GM23248 (cell line): Measurements from ENCODE around the gene IFI27L1. TPM values are rescaled to one million over a fixed set of nuclear protein-coding genes. Genes with fewer than 3 reads are reported as not detected.
A peak's percentile ranks its signal among the peaks of the same experiment; 100 is the strongest.

ENCODE experiments used
- DNase-seq: peaks from one replicate; pipeline ENCODE4 v3.0.0-alpha.2; 2015
- H2AFZ ChIP-seq: fragments of 200-600 bp; sonication (generic); 2 replicates; pipeline ENCODE4 v1.6.1; 2016; ENCODE audit warnings: antibody characterized with exemption
- H3F3A ChIP-seq: fragments of 200-600 bp; sonication (generic); 2 replicates; pipeline ENCODE4 v1.6.1; 2016; ENCODE audit warnings: mild to moderate bottlenecking, antibody characterized with exemption, mixed run types; ENCODE audit not compliant: insufficient read depth
- H3K27ac ChIP-seq: fragments of 200-600 bp; sonication (generic); 2 replicates; pipeline ENCODE4 v1.5.1; 2016; ENCODE audit warnings: mild to moderate bottlenecking
- H3K27me3 ChIP-seq: fragments of 200-600 bp; sonication (generic); replicated peaks from 2 replicates; pipeline ENCODE4 v1.6.1; 2016; ENCODE audit warnings: mild to moderate bottlenecking; ENCODE audit not compliant: insufficient read depth
- H3K36me3 ChIP-seq: fragments of 200-600 bp; sonication (generic); 2 replicates; pipeline ENCODE4 v1.6.1; 2016; ENCODE audit warnings: low read depth, mild to moderate bottlenecking
- H3K4me1 ChIP-seq: fragments of 200-600 bp; sonication (generic); 2 replicates; pipeline ENCODE4 v1.6.1; 2016; ENCODE audit warnings: mild to moderate bottlenecking; ENCODE audit not compliant: insufficient read depth
- H3K4me2 ChIP-seq: fragments of 200-600 bp; sonication (generic); one replicate; pipeline ENCODE4 v1.6.1; 2016; ENCODE audit warnings: mild to moderate bottlenecking; ENCODE audit not compliant: unreplicated experiment
- H3K4me3 ChIP-seq: fragments of 200-600 bp; sonication (generic); 2 replicates; pipeline ENCODE4 v1.5.1; 2016; ENCODE audit warnings: mild to moderate bottlenecking
- H3K79me2 ChIP-seq: fragments of 200-600 bp; sonication (generic); 2 replicates; pipeline ENCODE4 v1.6.1; 2016; ENCODE audit warnings: mild to moderate bottlenecking; ENCODE audit not compliant: insufficient read depth
- H3K9ac ChIP-seq: fragments of 200-600 bp; sonication (generic); 2 replicates; pipeline ENCODE4 v1.6.1; 2016; ENCODE audit warnings: mild to moderate bottlenecking
- H3K9me2 ChIP-seq: fragments of 200-600 bp; sonication (generic); 2 replicates; pipeline ENCODE4 v1.6.1; 2016; ENCODE audit warnings: mixed run types, mild to moderate bottlenecking, moderate library complexity; ENCODE audit not compliant: insufficient read depth
- H3K9me3 ChIP-seq: fragments of 200-600 bp; sonication (generic); one replicate; pipeline ENCODE4 v1.6.1; 2017; ENCODE audit warnings: low read depth
- H4K20me1 ChIP-seq: fragments of 200-600 bp; sonication (generic); 2 replicates; pipeline ENCODE4 v1.6.0; 2016; ENCODE audit not compliant: insufficient read depth
- EZH2 ChIP-seq: fragments of 200-600 bp; sonication (generic); IDR thresholded peaks from 2 replicates; pipeline ENCODE4 v1.6.1; 2018; ENCODE audit warnings: antibody characterized with exemption, mild to moderate bottlenecking; ENCODE audit not compliant: insufficient read depth, poor library complexity, severe bottlenecking
- EZH2phosphoT487 ChIP-seq: fragments of 200-600 bp; sonication (generic); IDR thresholded peaks from 2 replicates; pipeline ENCODE4 v1.6.1; 2018; ENCODE audit warnings: antibody characterized with exemption, moderate library complexity, mild to moderate bottlenecking, low read depth; ENCODE audit not compliant: insufficient read depth
- WGBS, 2 experiments: methylation state at CpG; one replicate each; pipeline ENCODE4 v1.1.6; 2015 to 2017; ENCODE audit warnings: low lambda C conversion rate in 2 of 2, low coverage in 1 of 2; ENCODE audit errors: missing lambda C conversion rate in 2 of 2; 5-methylcytosine and 5-hydroxymethylcytosine counted together
- in situ Hi-C: fragments of 300-500 bp; cut with MboI; formaldehyde crosslinking; loops from 2 replicates; pipeline ENCODE4 v1.15.0; 2020
- polyA plus RNA-seq: library from polyadenylated mRNA; unstranded; fragments of >200 nt; fragmentation: Nextera tagmentation; extraction: Ambion mirVana; gene quantifications from 2 replicates; pipeline ENCODE4 v1.2.1, GENCODE V29; 2016
- total RNA-seq: library from RNA; depleted of rRNA; stranded (reverse); fragments of >200 nt; shearing (Covaris generic); gene quantifications from 2 replicates; pipeline ENCODE4 v1.2.3, GENCODE V29; 2014

Gene IFI27L1
- total and polyA plus RNA-seq, 2 experiments from 2014 or later, result 13.5 to 32.6 TPM

DNA sequence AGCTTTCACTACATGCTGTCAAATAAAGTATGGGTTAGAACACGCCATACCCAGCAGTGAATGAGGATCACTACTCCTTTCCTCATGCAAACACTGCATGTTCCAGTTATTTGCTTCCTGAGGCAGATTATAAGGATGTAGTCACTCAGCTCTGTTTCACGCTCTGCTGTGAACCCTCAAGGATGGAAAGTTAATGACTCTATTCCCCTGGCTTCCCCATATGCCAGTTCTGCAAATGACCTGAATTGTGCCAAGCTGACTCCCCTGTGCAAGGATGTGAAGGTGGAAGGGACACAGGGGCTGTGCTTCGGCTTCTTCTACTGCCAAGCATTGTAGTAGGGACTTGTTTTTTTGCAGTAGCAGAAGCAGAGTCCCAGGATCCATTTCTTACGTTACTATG lies 6.8 kb downstream of the IFI27L1 start:
- Histone ChIP-seq H3K4me1 (peaks cover 17% of the 10 kb centered on the region), H3K9ac (no peak overlapping the region), H3K27me3 (no peaks in the 10 kb centered on the region), H2AFZ (no peak overlapping the region), H3K4me2 (no peak overlapping the region), H3K36me3 (no peaks in the 10 kb centered on the region), H3K79me2 (peaks cover 10% of the 10 kb centered on the region), H3K4me3 (no peak overlapping the region), H3F3A (peaks cover 15% of the 10 kb centered on the region), H4K20me1 (no peaks in the 10 kb centered on the region), H3K9me3 (no peaks in the 10 kb centered on the region), H3K27ac (no peak overlapping the region), H3K9me2 (no peaks in the 10 kb centered on the region)
- TF ChIP-seq EZH2phosphoT487, result no peak
- 76 to 80% methylated on average over 4 of the region's 4 CpGs for WGBS, 2 experiments
- in situ Hi-C loops, result no loop called here
- no peak for DNase-seq

DNA sequence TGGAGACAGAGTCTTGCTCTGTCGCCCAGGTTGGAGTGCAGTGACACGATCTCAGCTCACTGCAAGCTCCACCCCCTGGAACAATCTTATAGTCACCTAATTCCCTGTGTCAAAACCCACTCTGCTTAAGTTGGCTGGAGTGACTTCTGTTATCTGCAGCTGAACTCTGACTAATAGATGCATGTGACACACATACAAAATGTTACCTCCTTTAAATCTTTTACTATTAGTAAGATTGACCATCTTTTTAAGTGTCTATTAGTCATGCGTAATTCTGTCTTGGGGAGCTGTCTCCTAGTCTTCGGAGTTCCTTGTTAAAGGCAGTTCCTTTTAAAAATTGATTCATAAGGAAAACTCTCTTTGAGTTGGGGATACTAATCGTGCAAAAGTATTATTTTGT lies 7.4 kb downstream of the IFI27L1 start:
- TF ChIP-seq EZH2phosphoT487 (no peak), EZH2 (no peak)
- no peaks in the 10 kb centered on the region for H3K9me2 ChIP-seq
- DNase-seq, result peak; percentile 72
- H3K79me2 ChIP-seq, result peaks cover 4% of the 10 kb centered on the region; the same call in 1 of the 2 replicates
- no peaks in the 10 kb centered on the region for H3K9me3 ChIP-seq
- peaks cover 17% of the 10 kb centered on the region for H3K4me1 ChIP-seq
- H3K36me3 ChIP-seq, result no peaks in the 10 kb centered on the region
- no peak overlapping the region for H3K9ac ChIP-seq
- H4K20me1 ChIP-seq, result no peaks in the 10 kb centered on the region
- in situ Hi-C loops, result no loop called here
- H3K4me2 ChIP-seq, result peak overlapping the region; percentile 10
- no peak overlapping the region for H3K4me3 ChIP-seq
- no peak overlapping the region for H2AFZ ChIP-seq
- peaks cover 15% of the 10 kb centered on the region for H3F3A ChIP-seq
- H3K27ac ChIP-seq, result no peak overlapping the region
- 57 to 65% methylated on average over 5 of the region's 5 CpGs for WGBS, 2 experiments
- H3K27me3 ChIP-seq, result no peaks in the 10 kb centered on the region

DNA sequence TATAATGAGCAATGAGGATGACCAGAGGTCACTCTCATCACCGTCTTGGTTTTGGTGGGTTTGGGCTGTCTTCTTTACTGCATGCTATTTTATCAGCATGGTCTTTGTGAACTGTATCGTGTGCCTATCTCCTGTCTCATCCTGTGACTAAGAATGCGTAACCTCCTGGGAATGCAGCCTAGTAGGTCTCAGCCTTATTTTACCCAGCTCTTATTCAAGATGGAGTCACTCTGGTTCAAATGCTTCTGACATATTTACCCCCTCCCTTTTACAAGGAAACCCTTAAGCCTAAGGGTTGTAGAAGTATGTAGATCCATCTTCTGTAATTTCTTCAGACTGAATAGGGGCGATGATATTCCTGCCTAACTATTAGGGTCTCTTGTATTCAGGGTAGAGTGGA lies 8.4 kb downstream of the IFI27L1 start:
- no peak overlapping the region for H2AFZ ChIP-seq
- H3K36me3 ChIP-seq, result no peaks in the 10 kb centered on the region
- no peaks in the 10 kb centered on the region for H3K9me3 ChIP-seq
- H3K9me2 ChIP-seq, result no peaks in the 10 kb centered on the region
- no peak for TF ChIP-seq EZH2
- TF ChIP-seq EZH2phosphoT487, result no peak
- H3K4me1 ChIP-seq, result peaks cover 17% of the 10 kb centered on the region
- no peaks in the 10 kb centered on the region for H3K79me2 ChIP-seq
- in situ Hi-C loops, result no loop called here
- peaks cover 15% of the 10 kb centered on the region for H3F3A ChIP-seq
- DNase-seq, result no peak
- no peak overlapping the region for H3K9ac ChIP-seq
- no peak overlapping the region for H3K27ac ChIP-seq
- no peaks in the 10 kb centered on the region for H3K27me3 ChIP-seq
- 45 to 51% methylated on average over 4 of the region's 4 CpGs for WGBS, 2 experiments
- H4K20me1 ChIP-seq, result no peaks in the 10 kb centered on the region
- H3K4me2 ChIP-seq, result no peak overlapping the region
- no peak overlapping the region for H3K4me3 ChIP-seq

DNA sequence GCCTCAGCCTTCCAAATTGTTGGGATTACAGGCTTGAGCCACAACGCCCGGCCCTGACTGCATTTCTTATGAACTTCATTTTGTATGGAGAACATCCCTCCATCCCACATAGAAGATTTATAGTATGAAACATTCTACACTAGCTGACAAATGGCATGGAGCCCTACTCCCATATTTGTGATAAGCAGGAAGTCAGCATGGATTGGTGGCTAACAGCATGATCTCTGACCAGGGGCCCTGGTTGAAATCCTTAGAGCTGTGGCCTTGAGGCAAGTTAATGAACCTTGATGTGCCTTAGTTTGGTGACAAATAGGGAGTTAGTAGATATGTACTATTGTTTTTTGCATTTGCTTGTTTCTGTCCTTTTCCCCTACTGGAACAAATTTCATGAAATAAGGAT lies 12.3 kb downstream of the IFI27L1 start:
- Histone ChIP-seq H3K4me3 (no peak overlapping the region), H2AFZ (no peak overlapping the region), H3K4me2 (no peak overlapping the region), H3K27ac (no peak overlapping the region), H3K79me2 (no peaks in the 10 kb centered on the region), H3K36me3 (no peaks in the 10 kb centered on the region), H3F3A (peaks cover 16% of the 10 kb centered on the region), H3K27me3 (no peaks in the 10 kb centered on the region), H3K9me3 (no peaks in the 10 kb centered on the region), H3K9ac (no peak overlapping the region), H4K20me1 (no peaks in the 10 kb centered on the region), H3K4me1 (peaks cover 16% of the 10 kb centered on the region), H3K9me2 (no peaks in the 10 kb centered on the region)
- TF ChIP-seq EZH2, result no peak
- no peak for TF ChIP-seq EZH2phosphoT487
- WGBS, 2 experiments, result 95 to 100% methylated on average over 2 of the region's 2 CpGs
- no peak for DNase-seq
- in situ Hi-C loops, result no loop called here

DNA sequence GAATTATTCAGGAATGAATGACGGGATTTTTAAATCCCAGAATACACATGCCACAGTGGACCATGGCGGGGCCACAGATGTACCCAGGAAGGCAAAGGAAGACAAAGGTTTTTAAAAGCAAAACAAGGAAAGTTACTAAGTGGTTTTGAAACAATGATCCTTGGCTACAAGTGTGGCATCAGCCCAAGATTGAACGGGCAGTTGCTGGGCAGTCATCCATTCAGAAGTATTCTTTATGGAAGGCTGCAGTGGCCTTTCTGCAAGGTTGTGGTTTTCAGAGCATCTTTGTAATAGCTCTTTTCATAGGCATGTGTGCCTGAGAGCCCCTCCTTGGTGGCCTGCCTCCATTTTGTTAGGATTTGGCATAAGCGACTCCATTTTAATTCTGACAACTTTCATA lies 16.0 kb downstream of the IFI27L1 start:
- H3K36me3 ChIP-seq, result no peaks in the 10 kb centered on the region
- no peak overlapping the region for H3K9ac ChIP-seq
- H3K27me3 ChIP-seq, result no peaks in the 10 kb centered on the region
- no peaks in the 10 kb centered on the region for H3K79me2 ChIP-seq
- no peaks in the 10 kb centered on the region for H4K20me1 ChIP-seq
- no peak overlapping the region for H3K4me3 ChIP-seq
- H3K4me1 ChIP-seq, result peaks cover 20% of the 10 kb centered on the region
- H3K9me2 ChIP-seq, result no peaks in the 10 kb centered on the region
- DNase-seq, result no peak
- TF ChIP-seq EZH2phosphoT487 (no peak), EZH2 (no peak)
- WGBS, 2 experiments, result 96 to 98% methylated on average over 4 of the region's 4 CpGs
- no peaks in the 10 kb centered on the region for H3K9me3 ChIP-seq
- H2AFZ ChIP-seq, result no peak overlapping the region
- peaks cover 20% of the 10 kb centered on the region for H3F3A ChIP-seq
- in situ Hi-C loops, result no loop called here
- H3K27ac ChIP-seq, result no peak overlapping the region
- no peak overlapping the region for H3K4me2 ChIP-seq
